Prostate gland (tissue), 2 donors: ENCODE data around the gene PTPRK. TPM values are rescaled to one million over a fixed set of nuclear protein-coding genes. Genes with fewer than 3 reads are reported as not detected.

Experiments used
- DNase-seq: peaks from one replicate; pipeline ENCODE4 v3.0.0-alpha.2; 2019; ENCODE audit warnings: low spot score
- H3K27ac ChIP-seq, 2 donors: fragments of 200-600 bp; sonication (generic); 2 replicates each; pipeline ENCODE4 v1.5.1; 2017 to 2019
- H3K27me3 ChIP-seq: fragments of 200-600 bp; sonication (generic); replicated peaks from 2 replicates; pipeline ENCODE4 v1.5.1; 2019; ENCODE audit not compliant: insufficient read depth
- H3K36me3 ChIP-seq, 2 donors: fragments of 200-600 bp; sonication (generic); 1 replicate in 1 of 2; 2 replicates in 1 of 2; pipeline versions ENCODE4 v1.5.1 to v1.8.1; 2017 to 2019
- H3K4me1 ChIP-seq: fragments of 200-600 bp; sonication (generic); replicated peaks from 2 replicates; pipeline ENCODE4 v1.5.1; 2019
- H3K4me3 ChIP-seq, 2 donors: fragments of 200-600 bp; sonication (generic); 2 replicates each; pipeline ENCODE4 v1.5.1; 2017 to 2019
- H3K9me3 ChIP-seq: fragments of 200-600 bp; sonication (generic); 2 replicates; pipeline ENCODE4 v1.5.1; 2017
- POLR2A ChIP-seq: fragments of 450-650 bp; IDR thresholded peaks from one replicate; pipeline ENCODE4 v1.6.1; 2016; ENCODE audit warnings: antibody characterized with exemption, mild to moderate bottlenecking
- POLR2AphosphoS5 ChIP-seq: sonication (generic); formaldehyde crosslinking; IDR thresholded peaks from one replicate; pipeline ENCODE4 v1.6.1; 2017; ENCODE audit warnings: antibody characterized with exemption
- WGBS: methylation state at CpG from one replicate; pipeline ENCODE4 v1.1.5; 2018; 5-methylcytosine and 5-hydroxymethylcytosine counted together
- intact Hi-C: fragments of 100-400 bp; cut with DNase I; formaldehyde crosslinking; loops from one replicate; pipeline ENCODE4 v1.14.2; 2022
- total RNA-seq, 2 donors: library from RNA; depleted of rRNA; stranded (reverse); fragments of >200 nt; gene quantifications; one replicate each; pipeline ENCODE4 v1.1.0, GENCODE V29; 2016
- TF ChIP-seq, protein P1 (sequence below), 4 experiments: fragments of 200-600 bp in 2 of 4; fragments of 450-650 bp in 2 of 4; sonication (generic) in 2 of 4; IDR thresholded peaks; 1 replicate in 3 of 4; 2 replicates in 1 of 4; pipeline ENCODE4 v1.5.1; 2016 to 2019; ENCODE audit warnings: antibody characterized with exemption in 4 of 4, mild to moderate bottlenecking in 2 of 4, moderate library complexity in 2 of 4

PTPRK gene
- total RNA-seq, 2 donors from 2014 or later: 32.0 to 64.6 TPM

- Histone ChIP-seq H3K4me3 (no peak overlapping the region), H3K27me3 (no peaks in the 10 kb centered on the region), H3K4me1 (no peaks in the 10 kb centered on the region), H3K27ac (no peak overlapping the region), H3K36me3 (no peaks in the 10 kb centered on the region), H3K9me3 (no peaks in the 10 kb centered on the region)
- WGBS: 20% methylated on average over 1 of the region's 1 CpG
- intact Hi-C loops: no loop called here
- DNase-seq: no peak
- TF ChIP-seq POLR2A (no peak), POLR2AphosphoS5 (no peak)
- TF ChIP-seq, protein P1, sequence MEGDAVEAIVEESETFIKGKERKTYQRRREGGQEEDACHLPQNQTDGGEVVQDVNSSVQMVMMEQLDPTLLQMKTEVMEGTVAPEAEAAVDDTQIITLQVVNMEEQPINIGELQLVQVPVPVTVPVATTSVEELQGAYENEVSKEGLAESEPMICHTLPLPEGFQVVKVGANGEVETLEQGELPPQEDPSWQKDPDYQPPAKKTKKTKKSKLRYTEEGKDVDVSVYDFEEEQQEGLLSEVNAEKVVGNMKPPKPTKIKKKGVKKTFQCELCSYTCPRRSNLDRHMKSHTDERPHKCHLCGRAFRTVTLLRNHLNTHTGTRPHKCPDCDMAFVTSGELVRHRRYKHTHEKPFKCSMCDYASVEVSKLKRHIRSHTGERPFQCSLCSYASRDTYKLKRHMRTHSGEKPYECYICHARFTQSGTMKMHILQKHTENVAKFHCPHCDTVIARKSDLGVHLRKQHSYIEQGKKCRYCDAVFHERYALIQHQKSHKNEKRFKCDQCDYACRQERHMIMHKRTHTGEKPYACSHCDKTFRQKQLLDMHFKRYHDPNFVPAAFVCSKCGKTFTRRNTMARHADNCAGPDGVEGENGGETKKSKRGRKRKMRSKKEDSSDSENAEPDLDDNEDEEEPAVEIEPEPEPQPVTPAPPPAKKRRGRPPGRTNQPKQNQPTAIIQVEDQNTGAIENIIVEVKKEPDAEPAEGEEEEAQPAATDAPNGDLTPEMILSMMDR (IDR thresholded peaks at IDR 0.05): no peak
These were observed 248.9 kb downstream of the PTPRK start for GRCh38 chr6:128271527-128271926.

DNA sequence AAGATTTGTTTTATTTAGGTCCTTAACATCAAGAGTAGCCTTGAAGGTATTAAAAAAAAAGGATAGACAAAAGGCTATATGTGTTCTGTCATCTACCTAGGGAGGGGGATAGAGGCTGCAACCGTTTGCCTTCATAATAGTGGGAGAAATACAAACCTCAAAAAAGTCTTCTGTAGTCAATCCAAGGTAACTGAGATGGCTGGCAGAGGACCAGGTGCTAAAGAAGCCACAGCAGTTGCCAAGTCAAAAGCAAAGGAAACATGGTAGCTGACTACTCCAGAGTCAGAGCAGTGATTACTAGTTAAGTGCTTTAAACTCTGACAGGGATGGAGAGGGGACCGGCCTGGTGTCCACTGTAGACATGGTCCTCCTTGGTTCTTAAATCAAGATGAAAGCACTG, 249.4 kb downstream of the PTPRK start:
- no peaks in the 10 kb centered on the region for H3K36me3 ChIP-seq
- H3K4me3 ChIP-seq: no peak overlapping the region
- TF ChIP-seq POLR2AphosphoS5: no peak
- no peak for TF ChIP-seq POLR2A
- TF ChIP-seq, protein P1 (IDR thresholded peaks at IDR 0.05): no peak
- no peak for DNase-seq
- no peaks in the 10 kb centered on the region for H3K27me3 ChIP-seq
- no peak overlapping the region for H3K27ac ChIP-seq
- no peaks in the 10 kb centered on the region for H3K9me3 ChIP-seq
- no peaks in the 10 kb centered on the region for H3K4me1 ChIP-seq
- intact Hi-C loops: no loop called here
- 53% methylated on average over 2 of the region's 2 CpGs for WGBS

GRCh38 chr6:128266946-128267345, 253.5 kb downstream of the PTPRK start:
- TF ChIP-seq POLR2A (no peak), POLR2AphosphoS5 (no peak)
- TF ChIP-seq, protein P1 (IDR thresholded peaks at IDR 0.05): no peak
- 92% methylated on average over 1 of the region's 1 CpG for WGBS
- Histone ChIP-seq H3K4me1 (no peaks in the 10 kb centered on the region), H3K27ac (no peak overlapping the region), H3K9me3 (no peaks in the 10 kb centered on the region), H3K36me3 (no peaks in the 10 kb centered on the region), H3K4me3 (no peak overlapping the region), H3K27me3 (no peaks in the 10 kb centered on the region)
- DNase-seq: no peak
- intact Hi-C loops: no loop called here

DNA sequence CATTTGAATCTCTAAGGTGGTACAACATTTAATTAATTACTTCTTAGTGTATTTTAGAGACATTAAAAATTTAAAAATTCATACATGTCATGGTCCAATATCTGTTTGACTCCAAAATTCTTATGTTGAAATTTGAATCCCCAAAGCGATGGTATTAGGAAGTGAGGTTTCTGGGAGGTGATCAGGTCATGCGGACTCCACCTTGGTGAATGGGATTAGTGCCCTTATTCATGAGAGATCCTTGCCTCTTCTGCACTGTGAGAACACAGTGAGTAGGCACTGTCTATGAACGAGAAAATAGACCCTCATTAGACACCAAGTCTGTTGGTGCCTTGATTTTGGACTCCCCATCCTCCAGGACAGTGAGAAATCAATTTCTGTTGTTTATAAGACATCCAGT, 254.7 kb downstream of the PTPRK start:
- intact Hi-C loops: no loop called here
- WGBS: 96% methylated on average over 3 of the region's 3 CpGs
- Histone ChIP-seq H3K9me3 (no peaks in the 10 kb centered on the region), H3K4me1 (no peaks in the 10 kb centered on the region), H3K36me3 (no peaks in the 10 kb centered on the region), H3K27ac (no peak overlapping the region), H3K4me3 (no peak overlapping the region), H3K27me3 (no peaks in the 10 kb centered on the region)
- no peak for TF ChIP-seq POLR2AphosphoS5
- TF ChIP-seq POLR2A: no peak
- TF ChIP-seq, protein P1 (IDR thresholded peaks at IDR 0.05): no peak
- DNase-seq: no peak

- WGBS: 91% methylated on average over 6 of the region's 6 CpGs
- no peak overlapping the region for H3K4me3 ChIP-seq
These were observed 260.4 kb downstream of the PTPRK start for GRCh38 chr6:128259730-128260685.

More at GRCh38 chr6:128259730-128260685, 260.4 kb downstream of the PTPRK start:
- no peaks in the 10 kb centered on the region for H3K9me3 ChIP-seq
- no peak for TF ChIP-seq POLR2AphosphoS5
- TF ChIP-seq POLR2A: no peak
- TF ChIP-seq, protein P1 (IDR thresholded peaks at IDR 0.05): no peak
- intact Hi-C loops: no loop called here
- no peak overlapping the region for H3K27ac ChIP-seq
- no peaks in the 10 kb centered on the region for H3K36me3 ChIP-seq
- H3K27me3 ChIP-seq: no peaks in the 10 kb centered on the region
- no peaks in the 10 kb centered on the region for H3K4me1 ChIP-seq
- no peak for DNase-seq
